Muscle layer of duodenum (tissue), 2 donors: ENCODE data around the gene NRL.
A peak's percentile ranks its signal among the peaks of the same experiment; 100 is the strongest.

ENCODE experiments used
- H3K27ac ChIP-seq: one replicate; pipeline ENCODE4 v1.7.0; 2013; ENCODE audit warnings: mild to moderate bottlenecking, low read length
- H3K27me3 ChIP-seq: one replicate; pipeline ENCODE4 v1.7.0; 2013; ENCODE audit warnings: low read depth, mild to moderate bottlenecking, control low read depth, low read length
- H3K36me3 ChIP-seq, 2 donors: one replicate each; pipeline ENCODE4 v1.7.0; 2013; ENCODE audit warnings: low read length in 2 of 2, control low read depth in 1 of 2, mild to moderate bottlenecking in 1 of 2; ENCODE audit not compliant: insufficient read depth in 2 of 2, control insufficient read depth in 1 of 2
- H3K4me1 ChIP-seq, 2 donors: one replicate each; pipeline ENCODE4 v1.7.0; 2013; ENCODE audit warnings: low read length in 2 of 2, mild to moderate bottlenecking in 2 of 2, control low read depth in 1 of 2, moderate library complexity in 1 of 2; ENCODE audit not compliant: insufficient read depth in 2 of 2, control insufficient read depth in 1 of 2
- H3K4me3 ChIP-seq, 2 donors: one replicate each; pipeline ENCODE4 v1.7.0; 2013; ENCODE audit warnings: low read length in 2 of 2, low read depth in 1 of 2, mild to moderate bottlenecking in 1 of 2
- H3K9me3 ChIP-seq, 2 donors: one replicate each; pipeline ENCODE4 v1.7.0; 2013; ENCODE audit warnings: low read length in 2 of 2, control low read depth in 1 of 2, mild to moderate bottlenecking in 1 of 2; ENCODE audit not compliant: control insufficient read depth in 1 of 2
- donor health status: healthy.

The NRL gene

GRCh38 chr14:24075485-24076301 is 39.1 kb downstream of the NRL start:
- Histone ChIP-seq H3K4me3 (no peak overlapping the region), H3K27ac (no peak overlapping the region), H3K4me1 (peaks cover 2 to 11% of the 10 kb centered on the region in 2 donors), H3K27me3 (no peaks in the 10 kb centered on the region), H3K36me3 (no peaks in the 10 kb centered on the region), H3K9me3 (no peaks in the 10 kb centered on the region)

GRCh38 chr14:24074625-24075484 is 39.9 kb downstream of the NRL start:
- no peak overlapping the region for H3K4me3 ChIP-seq
- H3K9me3 ChIP-seq = no peaks in the 10 kb centered on the region
- no peaks in the 10 kb centered on the region for H3K27me3 ChIP-seq
- peak overlapping the region; percentile 14 for H3K27ac ChIP-seq
- H3K4me1 ChIP-seq = peaks cover 0 to 7% of the 10 kb centered on the region in 2 donors
- no peaks in the 10 kb centered on the region for H3K36me3 ChIP-seq

- Histone ChIP-seq H3K4me3 (no peak overlapping the region), H3K27me3 (no peaks in the 10 kb centered on the region), H3K27ac (no peak overlapping the region), H3K9me3 (no peaks in the 10 kb centered on the region), H3K36me3 (no peaks in the 10 kb centered on the region), H3K4me1 (peaks cover 0 to 7% of the 10 kb centered on the region in 2 donors)
These were observed 41.6 kb downstream of the NRL start for GRCh38 chr14:24072881-24073877.

- H3K4me1 ChIP-seq = peaks cover 0 to 7% of the 10 kb centered on the region in 2 donors
- H3K9me3 ChIP-seq = no peaks in the 10 kb centered on the region
- no peak overlapping the region for H3K4me3 ChIP-seq
- no peaks in the 10 kb centered on the region for H3K36me3 ChIP-seq
- H3K27me3 ChIP-seq = no peaks in the 10 kb centered on the region
- H3K27ac ChIP-seq = no peak overlapping the region
These were observed 42.3 kb downstream of the NRL start for GRCh38 chr14:24072436-24072835.

- no peaks in the 10 kb centered on the region for H3K36me3 ChIP-seq
- no peak overlapping the region for H3K27ac ChIP-seq
- no peak overlapping the region for H3K4me3 ChIP-seq
- H3K4me1 ChIP-seq = peaks cover 0 to 7% of the 10 kb centered on the region in 2 donors
- H3K9me3 ChIP-seq = no peaks in the 10 kb centered on the region
- H3K27me3 ChIP-seq = no peaks in the 10 kb centered on the region
These were observed 42.8 kb downstream of the NRL start for GRCh38 chr14:24071836-24072430.

- H3K4me3 ChIP-seq = no peak within 1 kb of the TSS
- H3K9me3 ChIP-seq = no peaks in the 10 kb centered on the region
- no peak within 1 kb of the TSS for H3K27ac ChIP-seq
- no peaks in the 10 kb centered on the region for H3K27me3 ChIP-seq
- no peaks in the 10 kb centered on the region for H3K36me3 ChIP-seq
- peaks cover 0 to 7% of the 10 kb centered on the region in 2 donors for H3K4me1 ChIP-seq
These were observed 43.5 kb downstream of the NRL start, which contains the start of gene CPNE6 for GRCh38 chr14:24071144-24071697. TSS of gene CPNE6 (plus strand) at chr14:24071562. CDS start at chr14:24072937, 1,375 bp downstream.

GRCh38 chr14:24070285-24071143 is 44.2 kb downstream of the NRL start:
- Histone ChIP-seq H3K27me3 (no peaks in the 10 kb centered on the region), H3K4me1 (peaks cover 0 to 7% of the 10 kb centered on the region in 2 donors), H3K9me3 (no peaks in the 10 kb centered on the region), H3K4me3 (no peak overlapping the region), H3K36me3 (no peaks in the 10 kb centered on the region), H3K27ac (no peak overlapping the region)

- no peak overlapping the region for H3K4me3 ChIP-seq
- no peaks in the 10 kb centered on the region for H3K36me3 ChIP-seq
- H3K27me3 ChIP-seq = no peaks in the 10 kb centered on the region
- H3K9me3 ChIP-seq = no peaks in the 10 kb centered on the region
- H3K27ac ChIP-seq = no peak overlapping the region
- H3K4me1 ChIP-seq = peaks cover 0 to 7% of the 10 kb centered on the region in 2 donors
These were observed 45.4 kb downstream of the NRL start for GRCh38 chr14:24069411-24069735.

- no peaks in the 10 kb centered on the region for H3K36me3 ChIP-seq
- no peaks in the 10 kb centered on the region for H3K9me3 ChIP-seq
- no peak overlapping the region for H3K4me3 ChIP-seq
- no peaks in the 10 kb centered on the region for H3K27me3 ChIP-seq
- no peak overlapping the region for H3K27ac ChIP-seq
- peaks cover 0 to 7% of the 10 kb centered on the region in 2 donors for H3K4me1 ChIP-seq
These were observed 45.9 kb downstream of the NRL start for GRCh38 chr14:24068711-24069410.
